HG03039 (cell line): ENCODE results near the gene LRP5.
"Not testable (repeated sequence)": the region's sequence is repeated elsewhere in the genome, so short reads cannot be mapped to it uniquely, and the experiment has no call there.

Experiments used
- ATAC-seq: cut with Tn5 transposase; IDR thresholded peaks from one replicate; pipeline ENCODE4 v1.9.1; 2021; ENCODE audit warnings: mild to moderate bottlenecking, moderate library complexity; ENCODE audit not compliant: unreplicated experiment

LRP5 gene

DNA sequence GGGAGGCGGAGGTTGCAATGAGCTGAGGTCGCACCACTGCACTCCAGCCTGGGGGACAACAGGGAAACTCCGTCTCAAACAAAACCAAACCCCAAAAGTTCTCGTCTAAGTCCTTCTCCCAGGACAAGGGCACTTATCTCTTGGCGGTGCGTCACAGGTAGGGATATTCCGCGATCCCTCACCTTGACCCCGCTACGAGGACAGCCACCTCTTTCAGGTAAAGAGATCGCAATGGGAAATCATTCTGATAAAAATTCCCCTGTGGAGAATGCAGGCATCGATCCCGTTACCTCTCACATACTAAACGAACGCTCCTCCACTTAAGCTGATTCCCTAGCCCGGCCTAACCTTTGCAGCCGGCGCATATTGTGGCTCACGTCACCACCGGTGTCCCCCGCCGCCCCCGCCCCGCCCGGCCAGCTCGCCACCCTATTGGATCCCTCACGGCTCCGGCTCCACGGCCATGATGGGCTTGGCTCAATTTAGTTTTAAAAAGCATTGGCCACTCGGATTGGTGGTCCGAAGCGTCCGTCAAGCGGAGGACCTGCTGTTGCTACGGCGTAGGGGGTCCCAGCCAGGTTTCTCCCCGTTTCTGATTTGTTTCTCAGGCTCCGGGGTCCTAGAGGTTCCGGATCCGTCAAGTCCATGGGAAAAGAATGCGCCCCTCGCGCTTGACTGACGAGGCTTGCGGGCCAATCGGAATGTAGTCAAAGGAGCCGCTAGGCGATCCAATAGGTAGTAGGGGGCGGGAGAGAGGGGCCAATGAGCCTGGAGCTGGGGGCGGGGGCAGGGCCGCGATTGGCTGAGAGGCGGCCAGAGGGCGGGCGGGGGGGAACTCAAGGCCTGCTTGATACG is 147.7 kb downstream of the LRP5 start:
- ATAC-seq, result peak; percentile 79

DNA sequence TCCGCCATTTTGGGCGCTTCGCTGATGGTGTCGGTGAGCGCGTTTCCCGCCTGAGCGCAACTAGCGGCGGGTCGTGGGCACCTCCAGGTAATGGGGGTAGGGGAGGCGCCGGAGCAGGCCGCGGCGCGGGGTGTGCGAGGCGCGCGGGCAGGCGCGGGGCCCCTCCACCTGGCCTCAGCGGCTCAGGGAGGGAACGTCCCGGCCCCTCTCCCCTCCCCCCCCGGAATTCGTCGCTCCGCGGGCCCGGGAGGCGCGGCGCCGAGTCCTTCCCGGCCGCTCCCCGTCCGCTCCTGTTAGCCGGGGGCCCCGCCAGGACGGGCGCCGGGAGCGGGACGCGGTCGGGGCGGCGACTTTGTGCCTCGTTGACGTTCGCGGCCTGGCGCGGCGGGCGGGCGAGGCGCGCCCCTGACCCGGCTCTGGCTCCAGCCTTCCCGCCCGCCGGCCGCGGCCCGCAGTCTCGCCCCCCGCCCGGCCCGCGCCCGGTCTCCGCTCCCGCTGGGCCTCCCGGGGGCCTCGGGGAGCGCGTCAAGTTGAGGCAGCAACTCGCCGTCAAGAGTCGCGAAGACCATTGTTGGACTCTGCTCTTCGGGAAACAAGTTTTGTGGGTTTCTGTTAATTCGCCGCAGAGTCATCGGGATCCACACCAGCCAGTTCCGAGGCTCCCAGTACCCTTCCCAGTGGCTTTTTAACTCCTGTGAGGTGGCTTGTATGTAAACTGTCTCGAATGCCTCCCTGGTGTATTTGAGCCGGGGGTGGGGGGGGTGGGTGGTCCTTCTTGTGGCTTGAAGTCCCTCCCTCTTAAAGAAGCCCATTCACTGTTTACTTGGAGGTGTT is 148.6 kb downstream of the LRP5 start, which contains the start of gene PPP6R3:
TSS of gene PPP6R3 (plus strand) at position 12 of the 834 bp plus-strand sequence. CDS start 76,913 bp downstream, outside the sequence.
- peak; percentile 34 for ATAC-seq

DNA sequence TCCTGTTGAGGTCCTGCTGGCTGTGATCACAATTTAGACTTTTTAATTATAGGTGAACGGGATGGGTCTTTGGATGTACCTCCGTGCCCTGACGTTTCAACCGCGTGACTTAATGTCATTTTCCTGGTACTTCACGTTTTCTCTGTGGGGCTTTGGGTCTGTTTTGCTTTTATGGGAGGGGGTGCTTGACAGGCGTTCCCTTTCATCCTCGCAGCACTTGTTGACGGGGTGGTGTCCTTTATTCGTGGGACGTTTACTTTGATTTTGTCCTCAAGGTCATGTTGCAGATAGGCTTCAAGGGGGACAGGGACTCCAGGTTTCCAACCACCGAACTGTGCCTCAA is 149.2 kb downstream of the LRP5 start:
- ATAC-seq, result no peak

DNA sequence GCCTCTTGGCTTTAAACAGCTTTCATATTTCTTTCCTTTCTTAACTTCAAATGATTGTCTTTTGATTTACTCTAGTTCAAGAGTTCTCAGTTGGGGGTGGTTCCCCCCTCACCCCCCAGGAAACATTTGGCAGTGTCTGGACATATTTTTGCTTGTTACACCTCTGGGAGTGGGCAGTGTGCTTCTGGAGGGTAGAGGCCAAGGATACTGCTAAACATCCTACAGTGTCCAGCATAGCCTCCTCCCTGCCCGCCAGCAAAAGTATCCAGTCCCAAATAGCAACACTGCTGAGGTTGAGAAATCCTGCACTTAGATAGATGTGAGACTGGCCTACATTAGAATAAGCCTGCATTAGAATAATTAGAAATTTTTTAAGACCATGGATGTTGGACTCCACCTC is 151.3 kb downstream of the LRP5 start:
- ATAC-seq, result no peak

DNA sequence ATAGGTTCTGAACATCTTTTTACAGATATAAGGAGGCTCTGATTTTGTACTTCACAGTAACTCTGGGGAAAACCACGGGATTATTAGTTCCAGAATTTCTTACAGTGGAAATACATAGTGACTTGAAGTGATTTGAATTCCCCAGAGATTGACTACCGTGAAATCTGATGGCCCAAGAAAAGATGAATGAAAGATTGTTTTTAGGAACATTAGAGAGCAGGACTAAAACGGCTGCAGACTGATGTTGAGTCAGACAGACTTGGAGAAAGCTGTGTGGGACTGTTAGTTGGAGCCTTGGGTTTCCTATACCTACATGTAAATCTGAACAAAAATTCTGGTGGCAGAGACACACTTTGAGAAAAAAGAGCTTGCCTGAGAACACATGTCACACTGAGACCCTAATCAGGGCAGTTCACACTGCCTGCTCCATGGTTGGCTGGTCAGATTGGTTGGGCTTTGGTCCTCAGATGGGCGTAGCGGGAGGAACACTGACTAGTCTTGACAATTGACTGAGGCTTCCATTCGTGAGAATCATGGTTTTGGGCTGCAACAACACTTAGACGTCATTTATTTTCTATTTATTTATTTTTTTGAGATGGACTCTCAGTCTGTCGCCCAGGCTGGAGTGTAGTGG is 154.9 kb downstream of the LRP5 start:
- ATAC-seq, result no peak

DNA sequence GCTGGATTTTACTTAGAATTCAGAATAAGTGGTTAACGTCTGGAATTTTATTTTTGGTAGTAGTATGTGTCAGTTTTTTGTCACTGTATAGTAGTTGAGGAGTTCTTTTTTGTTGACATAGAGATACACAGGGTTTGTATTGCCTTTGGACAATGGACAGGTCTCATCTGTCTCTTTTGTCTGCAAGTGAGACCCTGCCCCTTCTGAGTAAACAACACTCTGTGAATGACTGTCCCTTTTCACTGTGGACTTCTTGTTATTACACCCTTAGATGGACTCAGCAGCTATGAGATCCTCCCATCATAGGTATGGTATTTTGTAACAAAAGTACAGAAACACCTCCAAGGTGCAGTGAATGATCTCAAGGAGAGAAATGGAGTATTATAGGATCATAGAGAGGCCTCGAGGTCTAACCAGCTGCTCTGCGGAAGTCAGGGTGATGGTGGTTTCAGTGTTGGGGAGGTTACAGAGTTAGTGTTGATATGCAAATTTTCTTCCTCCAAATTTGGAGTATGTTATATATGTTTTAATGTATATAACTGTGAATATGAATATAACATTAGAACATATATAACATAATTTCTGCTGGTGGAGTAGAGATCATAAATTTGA is 155.9 kb downstream of the LRP5 start:
- ATAC-seq, result no peak

DNA sequence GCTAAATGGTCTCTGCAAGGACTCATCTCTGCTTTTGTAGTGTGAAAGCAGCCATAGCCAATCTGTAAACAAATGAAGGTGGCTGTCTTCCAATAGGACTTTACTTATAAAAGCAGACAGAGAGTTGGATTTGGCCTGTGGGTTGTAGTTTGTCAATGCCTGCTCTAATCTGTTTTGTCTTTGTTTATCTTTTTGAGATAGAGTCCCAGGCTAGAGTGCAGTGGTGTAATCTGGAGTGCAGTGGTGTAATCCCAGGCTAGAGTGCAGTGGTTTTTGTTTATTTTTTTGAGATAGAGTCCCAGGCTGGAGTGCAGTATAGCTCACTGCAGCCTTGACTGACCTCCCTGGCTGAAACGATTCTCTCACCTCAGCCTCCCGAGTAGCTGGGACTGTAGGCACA is 156.7 kb downstream of the LRP5 start:
- ATAC-seq, result no peak

DNA sequence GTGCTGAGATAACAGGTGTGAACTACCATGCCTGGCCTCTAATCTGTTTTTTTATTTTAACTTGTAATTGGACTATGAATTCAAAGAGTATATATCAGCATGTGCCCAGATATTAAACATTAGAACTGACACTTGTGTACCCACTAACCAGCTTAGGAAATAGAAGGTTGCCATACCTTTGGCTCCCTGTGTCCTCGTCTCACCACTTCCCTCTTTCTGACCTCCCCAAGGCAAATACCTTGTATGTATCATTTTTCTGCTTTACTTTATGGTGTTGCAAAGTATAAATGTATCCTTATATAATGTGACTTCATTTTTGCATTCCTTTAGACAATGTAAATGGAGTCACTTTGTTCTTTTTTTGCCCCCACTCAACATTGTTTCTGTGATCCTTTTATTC is 157.3 kb downstream of the LRP5 start:
- ATAC-seq, result no peak

DNA sequence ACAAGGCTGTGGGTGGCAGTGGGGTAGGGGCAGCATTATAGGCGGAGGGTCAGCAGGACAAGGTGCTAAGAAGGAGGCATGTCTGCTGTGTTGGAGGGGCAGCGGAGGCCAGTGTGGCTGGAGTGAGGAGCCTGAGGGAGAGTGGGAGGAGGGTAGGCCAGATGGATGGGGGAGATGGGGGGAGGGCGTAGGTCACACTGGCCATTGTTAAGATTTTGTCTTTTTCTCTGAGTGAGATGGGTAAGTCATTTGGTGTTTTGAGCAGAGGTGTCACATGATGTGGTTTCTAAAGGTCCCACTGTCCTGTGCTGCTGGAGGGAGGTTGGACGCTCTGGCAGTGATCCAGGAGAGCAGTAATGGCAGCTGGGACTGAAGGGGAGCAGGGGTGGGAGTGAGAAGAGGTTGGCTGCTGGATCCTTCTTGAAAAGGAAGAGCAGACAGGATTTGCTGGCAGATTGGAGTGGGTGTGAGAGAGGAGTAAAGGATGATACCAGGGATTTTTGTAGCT is 158.0 kb downstream of the LRP5 start:
- no peak for ATAC-seq

DNA sequence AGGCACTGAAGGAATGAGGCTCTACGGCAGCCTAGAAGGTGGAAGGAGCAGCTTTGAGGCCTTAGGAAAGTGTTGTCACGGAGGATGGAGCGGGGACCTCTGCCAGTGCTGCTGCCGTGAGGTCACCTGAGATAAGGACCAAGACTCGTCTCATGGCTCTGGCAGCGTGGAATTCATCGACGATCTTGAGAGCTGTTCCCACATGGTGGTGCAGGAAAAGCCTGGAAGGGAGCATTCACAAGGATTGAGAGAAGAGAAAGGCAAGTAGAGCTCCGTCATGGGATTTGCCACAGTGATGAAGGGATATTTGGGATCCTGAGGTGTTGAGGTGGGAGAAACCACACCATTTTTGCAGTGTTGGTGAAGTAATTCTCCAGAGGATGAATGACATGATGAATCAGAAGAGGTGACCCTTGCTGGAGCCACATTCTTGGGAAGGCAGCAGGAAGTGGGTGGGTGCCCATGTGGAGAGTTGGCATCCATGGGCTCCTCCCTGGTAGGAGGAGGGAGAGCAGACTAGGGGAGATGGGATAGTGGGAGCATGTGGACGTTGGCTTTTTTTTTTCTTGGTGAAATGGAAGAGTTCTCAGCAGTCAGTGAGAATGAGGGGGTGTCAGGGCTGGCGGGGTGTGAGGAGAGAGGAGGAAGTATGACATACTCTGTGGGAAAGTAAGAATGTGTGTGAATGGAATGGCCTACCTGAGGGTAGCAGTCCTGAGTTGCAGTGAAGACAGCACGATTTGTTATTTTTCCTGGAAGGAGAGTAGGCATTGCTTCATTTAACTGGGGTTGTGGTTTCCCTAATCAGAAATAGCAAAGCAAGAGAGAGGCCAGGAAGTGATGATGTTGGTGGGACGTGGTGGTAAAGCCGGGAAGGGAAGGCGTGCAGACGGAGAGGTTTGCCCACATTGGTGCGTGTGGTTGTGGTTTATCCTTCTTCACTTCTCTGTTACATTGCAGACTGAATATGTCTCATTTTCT is 159.3 kb downstream of the LRP5 start:
- ATAC-seq, result no peak

DNA sequence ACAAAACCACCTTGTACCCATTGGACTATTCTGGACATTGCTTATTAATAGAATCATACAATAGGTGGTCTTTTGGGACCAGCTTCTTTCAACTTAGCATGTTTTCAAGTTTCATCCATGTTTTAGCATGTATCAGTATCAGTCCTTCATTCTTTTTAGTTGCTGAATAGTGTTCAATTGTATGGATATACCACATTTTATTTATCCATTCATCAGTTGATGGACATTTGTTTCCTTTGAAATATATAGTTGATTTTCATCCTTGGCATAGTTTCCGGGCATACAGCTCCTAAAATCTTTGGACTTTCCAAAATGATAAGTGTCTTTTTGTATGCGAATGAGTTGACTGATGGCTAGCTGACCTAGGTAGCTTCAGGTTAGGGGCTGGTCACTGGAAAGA is 160.4 kb downstream of the LRP5 start:
- ATAC-seq, result no peak

DNA sequence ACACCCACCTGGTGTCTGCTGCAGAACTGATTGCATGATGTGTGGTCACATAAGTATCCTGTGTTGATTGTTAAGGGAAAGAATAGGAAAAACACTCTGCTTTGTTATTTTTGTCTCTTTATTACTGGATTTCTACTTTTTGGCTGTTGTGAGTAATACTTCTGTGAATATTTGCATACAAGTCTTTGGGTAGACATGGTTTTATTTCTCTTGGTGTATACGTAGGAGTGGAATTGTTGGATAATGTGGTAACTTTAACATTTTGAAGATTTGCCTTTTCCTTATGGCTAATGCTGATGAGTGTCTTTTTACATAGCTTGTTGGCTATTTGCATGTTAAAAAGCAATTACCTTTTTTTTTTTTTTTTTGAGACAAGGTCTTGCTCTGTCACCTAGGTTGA is 161.3 kb downstream of the LRP5 start:
- no peak for ATAC-seq

DNA sequence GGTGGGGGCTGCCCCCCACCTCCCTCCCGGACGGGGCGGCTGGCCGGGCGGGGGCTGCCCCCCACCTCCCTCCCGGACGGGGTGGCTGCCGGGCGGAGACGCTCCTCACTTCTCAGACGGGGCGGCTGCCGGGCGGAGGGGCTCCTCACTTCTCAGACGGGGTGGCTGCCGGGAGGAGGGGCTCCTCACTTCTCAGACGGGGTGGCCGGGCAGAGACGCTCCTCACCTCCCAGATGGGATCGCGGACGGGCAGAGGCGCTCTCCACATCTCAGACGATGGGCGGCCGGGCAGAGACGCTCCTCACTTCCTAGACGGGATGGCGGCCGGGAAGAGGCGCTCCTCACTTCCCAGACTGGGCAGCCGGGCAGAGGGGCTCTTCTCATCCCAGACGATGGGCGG is 163.2 kb downstream of the LRP5 start:
- not testable (repeated sequence) for ATAC-seq

DNA sequence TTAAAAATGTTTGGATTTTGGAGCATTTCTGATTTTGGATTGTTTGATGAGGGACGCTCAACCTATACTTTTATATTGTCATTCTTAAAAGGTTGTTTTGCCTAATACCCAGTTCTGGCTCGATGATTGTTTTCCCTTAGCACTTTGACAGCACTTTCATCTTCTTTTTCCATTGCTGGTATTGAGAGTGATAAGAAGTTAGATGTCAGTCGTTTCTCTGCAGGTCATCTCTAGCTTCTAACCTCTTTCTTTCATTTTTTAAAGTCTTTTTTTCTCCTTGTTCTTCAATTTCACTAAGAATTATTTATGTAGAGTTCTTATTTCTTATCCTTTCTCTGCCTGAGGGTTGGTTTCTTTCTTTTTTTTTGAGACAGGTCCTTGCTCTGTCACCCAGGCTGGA is 167.0 kb downstream of the LRP5 start:
- no peak for ATAC-seq

DNA sequence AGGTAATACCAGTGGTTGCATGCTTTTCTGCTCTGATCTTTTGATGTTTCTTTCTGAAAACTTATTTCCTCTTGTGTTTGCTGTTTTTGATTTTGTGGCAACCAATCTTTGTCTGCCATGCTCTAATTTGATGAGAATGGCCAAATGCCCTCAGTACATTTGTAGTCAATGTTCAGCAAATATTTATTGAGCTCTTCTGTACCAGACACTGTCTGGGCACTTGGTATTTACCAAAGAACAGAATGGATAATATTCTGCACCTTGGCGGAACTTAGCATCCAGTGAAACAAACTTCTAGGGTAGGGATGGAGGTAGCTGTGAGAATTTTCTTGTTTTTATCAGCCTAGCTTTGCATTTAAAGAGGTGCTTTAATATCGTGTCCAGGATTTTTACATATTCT is 167.8 kb downstream of the LRP5 start:
- ATAC-seq, result no peak

DNA sequence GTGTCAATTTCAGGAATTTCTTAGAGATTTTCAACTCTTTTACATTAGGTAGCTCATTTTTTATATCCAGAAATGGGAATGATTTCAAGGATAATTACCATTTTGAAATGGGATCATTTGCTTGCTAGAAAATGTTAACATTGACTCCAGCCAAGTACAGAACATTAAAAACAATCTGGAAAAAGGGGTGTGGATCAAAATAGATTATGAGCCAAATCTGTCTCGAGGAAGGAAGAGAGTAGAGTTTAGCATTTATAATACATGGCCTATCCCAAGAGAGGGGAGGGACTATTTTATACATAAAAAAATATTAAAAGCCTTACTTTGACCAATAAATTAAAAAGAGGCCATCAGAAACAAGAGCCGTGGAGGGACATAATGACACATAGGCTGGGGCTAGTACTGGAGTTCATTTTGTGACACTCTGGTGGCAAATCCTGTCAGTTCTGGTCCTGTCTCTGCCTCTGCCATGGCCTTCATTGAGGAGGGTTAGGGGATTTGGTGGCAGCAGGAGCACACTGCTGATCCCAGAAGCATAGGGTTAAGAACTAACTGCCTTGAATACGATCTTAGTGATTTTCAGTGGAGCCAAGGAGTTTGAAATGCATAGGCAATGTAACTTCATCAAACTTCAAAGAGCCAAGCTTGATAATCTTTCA is 168.6 kb downstream of the LRP5 start:
- ATAC-seq, result no peak

DNA sequence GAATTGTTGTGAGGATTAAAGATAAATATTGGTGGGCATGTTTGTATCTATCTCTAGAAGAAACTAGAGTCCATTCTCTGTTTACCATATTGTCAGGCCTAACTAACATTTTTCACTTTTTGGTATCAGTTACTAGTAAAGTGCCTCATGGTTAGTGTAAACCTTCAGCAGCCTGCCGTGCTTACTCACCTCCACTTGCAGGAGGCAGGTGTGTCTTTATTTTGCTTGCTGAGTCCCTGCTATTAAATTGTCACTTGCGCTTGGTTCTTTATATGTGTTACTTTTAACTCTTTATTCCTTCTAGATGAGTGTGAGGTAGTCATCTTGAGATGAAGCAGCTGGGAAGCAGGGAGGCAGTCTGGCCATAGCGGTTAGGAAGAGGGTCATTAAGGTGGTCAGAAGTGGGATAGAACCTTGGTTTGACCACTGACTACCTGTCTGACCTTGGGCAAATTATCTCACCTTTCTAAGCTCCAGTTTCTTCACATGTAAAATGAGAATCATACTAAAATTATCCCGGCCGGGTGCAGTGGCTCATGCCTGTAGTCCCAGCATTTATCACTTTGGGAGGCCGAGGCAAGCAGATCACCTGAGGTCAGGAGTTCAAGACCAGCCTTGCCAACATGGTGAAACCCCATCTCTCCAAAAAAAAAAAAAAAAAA is 169.3 kb downstream of the LRP5 start:
- ATAC-seq, result no peak

DNA sequence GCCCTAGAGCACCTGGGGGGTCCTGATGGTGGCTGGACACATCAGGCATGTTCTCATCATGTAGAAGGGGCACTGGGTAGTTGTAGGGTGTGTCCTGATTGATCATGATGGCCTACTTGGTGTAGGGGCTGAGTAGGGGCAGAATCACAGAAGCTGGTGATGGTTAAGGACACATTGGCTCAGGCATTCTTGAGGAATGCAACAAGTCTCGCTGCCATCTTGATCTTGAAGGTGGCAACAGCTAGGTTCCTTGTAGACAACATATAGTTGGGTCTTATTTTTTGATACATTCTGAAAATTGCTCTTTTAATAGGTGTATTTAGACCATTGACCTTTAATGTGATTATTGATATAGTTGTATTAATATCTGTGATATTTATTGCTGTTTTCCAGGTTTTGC is 176.2 kb downstream of the LRP5 start:
- no peak for ATAC-seq

DNA sequence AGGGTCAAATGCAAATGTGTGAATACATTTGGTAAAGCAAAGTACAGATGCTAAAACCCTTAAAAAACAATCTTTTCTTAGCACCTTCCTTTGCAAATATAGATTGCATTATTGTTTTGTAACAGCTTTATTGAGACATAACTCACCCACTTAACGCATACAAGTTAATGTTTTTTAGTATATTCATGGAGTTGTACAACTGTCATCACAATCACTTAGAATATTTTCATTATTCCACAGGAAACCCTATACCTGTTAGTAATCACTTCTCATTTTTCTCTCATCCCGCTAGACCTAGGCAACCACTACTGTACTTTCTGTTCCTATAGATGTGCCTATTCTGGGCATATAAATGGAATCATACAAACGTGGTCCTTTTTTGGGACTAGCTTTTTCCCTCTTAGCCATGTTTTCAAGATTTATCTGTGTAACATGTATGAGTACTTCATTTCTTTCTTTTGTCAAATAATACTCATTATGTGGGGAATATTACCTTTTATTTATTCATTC is 182.9 kb downstream of the LRP5 start:
- no peak for ATAC-seq
